IMR-90 (cell line): Measurements from ENCODE around the gene STAC2. TPM values are rescaled to one million over a fixed set of nuclear protein-coding genes. Genes with fewer than 3 reads are reported as not detected.
"Not testable (repeated sequence)": the region's sequence is repeated elsewhere in the genome, so short reads cannot be mapped to it uniquely, and the experiment has no call there.

Experiments used
- ATAC-seq: fragments of 200-7000 bp; cut with Tn5 transposase; 2 replicates; pipeline ENCODE4 v1.9.1; 2020; ENCODE audit warnings: low read depth, mild to moderate bottlenecking, moderate library complexity
- BruUV-seq: library from RNA; stranded (reverse); fragments of 400-500 nt; replicated peaks from 2 replicates; lab custom pipeline; 2021; lab: Mats Ljungman, UMichigan
- CTCF ChIA-PET: fragments of 300-600 bp; formaldehyde crosslinking; extraction: SDS; loops from one replicate; lab custom pipeline; 2021; ENCODE audit warnings: antibody characterized with exemption; lab: Yijun Ruan, JAX
- POLR2A ChIA-PET: fragments of 300-600 bp; sonication (Branson Sonifier 250); formaldehyde crosslinking; loops from one replicate; lab custom pipeline; 2022; ENCODE audit warnings: antibody characterized with exemption; ENCODE audit not compliant: unreplicated experiment; lab: Charles Lee
- DNase-seq: peaks from one replicate; pipeline ENCODE4 v3.0.0; 2013
- H2AFZ ChIP-seq: replicated peaks from 2 replicates; pipeline ENCODE3; 2013; ENCODE audit warnings: low read length, mild to moderate bottlenecking; ENCODE audit not compliant: poor library complexity
- H2AK5ac ChIP-seq: 2 replicates; pipeline ENCODE4 v1.6.1; 2013; ENCODE audit warnings: low read depth, low read length, inconsistent platforms
- H2AK9ac ChIP-seq: replicated peaks from 2 replicates; pipeline ENCODE3; 2013; ENCODE audit warnings: mild to moderate bottlenecking, low read depth, low read length, moderate library complexity; ENCODE audit not compliant: poor library complexity
- H2BK120ac ChIP-seq: 2 replicates; pipeline ENCODE4 v1.6.1; 2013; ENCODE audit warnings: low read depth, low read length, inconsistent platforms
- H2BK15ac ChIP-seq: 3 replicates; pipeline ENCODE4 v1.6.1; 2013; ENCODE audit warnings: low read depth, low read length, inconsistent platforms
- H2BK20ac ChIP-seq: 2 replicates; pipeline ENCODE4 v1.6.1; 2013; ENCODE audit warnings: low read depth, mild to moderate bottlenecking, inconsistent platforms, low read length, moderate library complexity
- H2BK5ac ChIP-seq: 2 replicates; pipeline ENCODE4 v1.6.1; 2013; ENCODE audit warnings: mild to moderate bottlenecking, low read depth, low read length, inconsistent platforms; ENCODE audit not compliant: poor library complexity, severe bottlenecking
- H3K14ac ChIP-seq: replicated peaks from 2 replicates; pipeline ENCODE4 v1.6.1; 2013; ENCODE audit warnings: low read depth, low read length, inconsistent platforms
- H3K18ac ChIP-seq: 2 replicates; pipeline ENCODE4 v1.6.1; 2013; ENCODE audit warnings: low read depth, low read length, control low read depth
- H3K23ac ChIP-seq: 2 replicates; pipeline ENCODE4 v1.6.1; 2013; ENCODE audit warnings: low read depth, low read length, inconsistent platforms
- H3K27ac ChIP-seq: 2 replicates; pipeline ENCODE4 v1.5.1; 2013; ENCODE audit warnings: mild to moderate bottlenecking, control low read depth, low read length; ENCODE audit not compliant: insufficient read depth
- H3K27me3 ChIP-seq: 2 replicates; pipeline ENCODE4 v1.6.1; 2013; ENCODE audit warnings: low read length; ENCODE audit not compliant: control insufficient read depth, insufficient read depth
- H3K36me3 ChIP-seq: 2 replicates; pipeline ENCODE4 v1.6.1; 2013; ENCODE audit warnings: low read length, mixed read lengths; ENCODE audit not compliant: control insufficient read depth, insufficient read depth
- H3K4ac ChIP-seq: 2 replicates; pipeline ENCODE4 v1.6.1; 2013; ENCODE audit warnings: low read depth, low read length, inconsistent platforms
- H3K4me1 ChIP-seq: 2 replicates; pipeline ENCODE4 v1.6.1; 2013; ENCODE audit warnings: low read length, mixed read lengths; ENCODE audit not compliant: control insufficient read depth, insufficient read depth
- H3K4me2 ChIP-seq: 2 replicates; pipeline ENCODE4 v1.6.1; 2013; ENCODE audit warnings: low read depth, mild to moderate bottlenecking, control low read depth, low read length, moderate library complexity
- H3K4me3 ChIP-seq: 2 replicates; pipeline ENCODE4 v1.5.1; 2013; ENCODE audit warnings: low read depth, mild to moderate bottlenecking, control low read depth, low read length, moderate library complexity; ENCODE audit not compliant: insufficient read depth
- H3K56ac ChIP-seq: 2 replicates; pipeline ENCODE4 v1.6.1; 2013; ENCODE audit warnings: low read length, inconsistent platforms; ENCODE audit not compliant: insufficient read depth; ENCODE audit errors: extremely low read depth
- H3K79me1 ChIP-seq, 2 experiments: 2 replicates each; pipeline ENCODE4 v1.6.1; 2013; ENCODE audit warnings: low read length in 2 of 2, inconsistent platforms in 1 of 2, low read depth in 1 of 2
- H3K9ac ChIP-seq: 2 replicates; pipeline ENCODE4 v1.6.1; 2013; ENCODE audit warnings: low read depth, low read length, control low read depth
- H3K9me1 ChIP-seq: 2 replicates; pipeline ENCODE4 v1.6.1; 2013; ENCODE audit warnings: low read length, inconsistent platforms; ENCODE audit not compliant: insufficient read depth
- H3K9me3 ChIP-seq: 2 replicates; pipeline ENCODE4 v1.6.1; 2013; ENCODE audit warnings: low read length; ENCODE audit not compliant: control insufficient read depth, insufficient read depth
- H4K20me1 ChIP-seq: 2 replicates; pipeline ENCODE4 v1.6.1; 2013; ENCODE audit warnings: low read length, inconsistent platforms; ENCODE audit not compliant: insufficient read depth
- H4K5ac ChIP-seq: 2 replicates; pipeline ENCODE4 v1.6.1; 2013; ENCODE audit warnings: mild to moderate bottlenecking, low read depth, low read length, control low read depth
- H4K8ac ChIP-seq, 2 experiments: 2 replicates each; pipeline ENCODE4 v1.6.1; 2013; ENCODE audit warnings: low read depth in 2 of 2, low read length in 2 of 2, control low read depth in 1 of 2, inconsistent platforms in 1 of 2
- H4K91ac ChIP-seq: 2 replicates; pipeline ENCODE4 v1.6.1; 2013; ENCODE audit warnings: low read depth, low read length, inconsistent platforms; ENCODE audit not compliant: insufficient read depth
- FOS ChIP-seq: fragments of 150-350 bp; IDR thresholded peaks from 2 replicates; pipeline ENCODE4 v1.6.1; 2016; ENCODE audit warnings: low read depth, low read length
- WGBS, 2 experiments: methylation state at CpG; one replicate each; pipeline versions ENCODE4 v1.1.5 to v1.1.7; 2013; ENCODE audit warnings: missing lambda C conversion rate in 2 of 2; ENCODE audit not compliant: insufficient read length in 1 of 2; ENCODE audit errors: extremely low coverage in 2 of 2; 5-methylcytosine and 5-hydroxymethylcytosine counted together
- dilution Hi-C: fragments of 300-500 bp; cut with HindIII; formaldehyde crosslinking; loops from one replicate; pipeline ENCODE4 v1.14.3; 2018; ENCODE audit warnings: low sequenced_read_pairs; ENCODE audit not compliant: unreplicated experiment
- in situ Hi-C: fragments of 300-500 bp; cut with MboI; formaldehyde crosslinking; loops from 3 replicates; pipeline ENCODE4 v1.14.3; 2019; ENCODE audit warnings: low sequenced_read_pairs, inconsistent platforms, mixed read lengths
- intact Hi-C: fragments of 100-400 bp; cut with micrococcal nuclease; formaldehyde crosslinking; loops from 2 replicates; pipeline ENCODE4 v1.10.0; 2022
- polyA plus RNA-seq, 3 experiments: library from polyadenylated mRNA; depleted of rRNA; stranded (reverse); fragments of >200 nt; gene quantifications; 2 replicates each; pipeline ENCODE4 v1.2.3, GENCODE V29; 2012; ENCODE audit warnings: low replicate concordance in 1 of 3
- total RNA-seq: library from RNA; depleted of rRNA; stranded (reverse); fragments of >200 nt; gene quantifications from 2 replicates; pipeline ENCODE4 v1.2.3, GENCODE V29; 2012

The STAC2 gene
- total and polyA plus RNA-seq, 2 of the 4 experiments (the other 2 are of a cell fraction): 0.02 TPM; not detected in 1

GRCh38 chr17:39169101-39169500, 56.6 kb downstream of the STAC2 start:
- peaks cover 28% of the 10 kb centered on the region for H3K27me3 ChIP-seq
- H4K91ac ChIP-seq: no peak overlapping the region
- DNase-seq (no peak), ATAC-seq (no peak)
- no peak overlapping the region for H3K4ac ChIP-seq
- ChIA-PET CTCF (no interaction called here), POLR2A (no interaction called here)
- in situ Hi-C loops (no loop called here), intact Hi-C loops (no loop called here), dilution Hi-C loops (no loop called here)
- H3K27ac ChIP-seq: no peak overlapping the region
- H2BK15ac ChIP-seq: no peak overlapping the region
- TF ChIP-seq FOS: no peak
- no peak overlapping the region for H3K56ac ChIP-seq
- H4K8ac ChIP-seq: no peak overlapping the region
- H3K18ac ChIP-seq: no peak overlapping the region
- H3K4me2 ChIP-seq: no peak overlapping the region
- H3K79me1 ChIP-seq: no peaks in the 10 kb centered on the region
- WGBS, 2 experiments: 89% methylated on average over 8 of the region's 14 CpGs; no CpG with 5 or more reads in 1 of the 2 experiments
- H4K5ac ChIP-seq: no peak overlapping the region
- no peak overlapping the region for H2AK5ac ChIP-seq
- no peak overlapping the region for H2AFZ ChIP-seq
- no peak overlapping the region for H3K4me3 ChIP-seq
- no peak overlapping the region for H2BK5ac ChIP-seq
- no peaks in the 10 kb centered on the region for H3K36me3 ChIP-seq
- H2BK120ac ChIP-seq: no peak overlapping the region
- H3K9ac ChIP-seq: no peak overlapping the region
- BruUV-seq: no TSS peak
- no peak overlapping the region for H2BK20ac ChIP-seq
- H3K14ac ChIP-seq: no peak overlapping the region
- no peak overlapping the region for H2AK9ac ChIP-seq
- H3K9me1 ChIP-seq: peaks cover 7% of the 10 kb centered on the region; the same call in 1 of the 2 replicates
- no peak overlapping the region for H3K23ac ChIP-seq
- no peaks in the 10 kb centered on the region for H3K9me3 ChIP-seq
- peaks cover 3% of the 10 kb centered on the region; the same call in 1 of the 2 replicates for H3K4me1 ChIP-seq
- 0 out of 2 replicates have a peak, but pooled peaks cover 4% of the 10 kb centered on the region for H4K20me1 ChIP-seq

DNA sequence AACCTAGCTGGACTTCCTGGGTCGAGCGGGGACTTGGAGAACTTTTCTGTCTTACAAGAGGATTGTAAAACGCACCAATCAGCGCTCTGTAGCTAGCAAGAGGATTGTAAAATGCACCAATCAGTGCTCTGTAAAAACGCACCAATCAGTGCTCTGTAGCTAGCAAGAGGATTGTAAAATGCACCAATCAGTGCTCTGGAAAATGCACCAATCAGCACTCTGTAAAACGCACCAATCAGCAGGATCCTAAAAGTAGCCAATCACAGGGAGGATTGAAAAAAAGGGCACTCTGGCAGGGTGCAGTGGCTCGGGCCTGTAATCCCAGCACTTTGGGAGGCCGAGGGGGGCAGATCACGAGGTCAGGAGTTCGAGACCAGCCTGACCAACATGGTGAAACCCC, 57.2 kb downstream of the STAC2 start:
- H3K9me1 ChIP-seq, H3K18ac ChIP-seq, H3K23ac ChIP-seq, H3K36me3 ChIP-seq, H3K14ac ChIP-seq, H3K27ac ChIP-seq, H2BK20ac ChIP-seq, H2BK5ac ChIP-seq, H2BK15ac ChIP-seq, H4K5ac ChIP-seq, H3K79me1 ChIP-seq, H3K4me1 ChIP-seq, H2BK120ac ChIP-seq, H2AFZ ChIP-seq, DNase-seq, BruUV-seq, H2AK5ac ChIP-seq, H4K20me1 ChIP-seq, H3K9ac ChIP-seq, H3K56ac ChIP-seq, H3K4me3 ChIP-seq, H4K91ac ChIP-seq, dilution Hi-C loops, H3K4me2 ChIP-seq, intact Hi-C loops, H3K4ac ChIP-seq, H4K8ac ChIP-seq, H3K9me3 ChIP-seq, in situ Hi-C loops, POLR2A ChIA-PET, CTCF ChIA-PET, H2AK9ac ChIP-seq, ATAC-seq: not testable (repeated sequence)
- peaks cover 28% of the 10 kb centered on the region for H3K27me3 ChIP-seq
- WGBS, 2 experiments: 100% methylated on average over 1 of the region's 10 CpGs; no CpG with 5 or more reads in 1 of the 2 experiments
